Thyroid gland (tissue), 4 donors: ENCODE measurements around the gene GPR50. TPM values are rescaled to one million over a fixed set of nuclear protein-coding genes. Genes with fewer than 3 reads are reported as not detected.

Experiments used
- DNase-seq, 2 donors: peaks; one replicate each; pipeline ENCODE4 v3.0.0-alpha.2; 2019
- H3K27ac ChIP-seq, 3 donors: fragments of 200-600 bp; sonication (generic); 1 replicate in 2 of 3; 2 replicates in 1 of 3; pipeline ENCODE4 v1.5.1; 2016 to 2019; ENCODE audit warnings: mild to moderate bottlenecking in 1 of 3, moderate library complexity in 1 of 3
- H3K27me3 ChIP-seq: fragments of 200-600 bp; sonication (generic); one replicate; pipeline ENCODE4 v1.5.1; 2019
- H3K36me3 ChIP-seq, 2 donors: fragments of 200-600 bp; sonication (generic); one replicate each; pipeline ENCODE4 v1.5.1; 2016 to 2019
- H3K4me1 ChIP-seq, 2 donors: fragments of 200-600 bp; sonication (generic); one replicate each; pipeline ENCODE4 v1.5.1; 2017 to 2019
- H3K4me3 ChIP-seq, 3 donors: fragments of 200-600 bp; sonication (generic); replicated peaks in 1 of 3; 1 replicate in 2 of 3; 2 replicates in 1 of 3; pipeline ENCODE4 v1.5.1; 2016; ENCODE audit warnings: mild to moderate bottlenecking in 1 of 3
- H3K9me3 ChIP-seq: fragments of 200-600 bp; sonication (generic); one replicate; pipeline ENCODE4 v1.5.1; 2017
- CTCF ChIP-seq, 6 experiments: fragments of 200-600 bp in 3 of 6; fragments of 450-650 bp in 3 of 6; sonication (generic) in 3 of 6; IDR thresholded peaks; one replicate each; pipeline ENCODE4 v1.5.1; 2016 to 2019; ENCODE audit warnings: antibody characterized with exemption in 6 of 6, mild to moderate bottlenecking in 2 of 6, inconsistent platforms in 1 of 6, moderate library complexity in 1 of 6
- POLR2A ChIP-seq, 2 donors: fragments of 450-650 bp; IDR thresholded peaks; one replicate each; pipeline ENCODE4 v1.6.1; 2017; ENCODE audit warnings: antibody characterized with exemption in 2 of 2, mild to moderate bottlenecking in 2 of 2, moderate library complexity in 1 of 2
- WGBS, 2 donors: methylation state at CpG; one replicate each; pipeline ENCODE4 v1.1.5; 2017; 5-methylcytosine and 5-hydroxymethylcytosine counted together
- intact Hi-C: fragments of 100-400 bp; cut with DNase I; formaldehyde crosslinking; loops from one replicate; pipeline ENCODE4 v1.15.1; 2023
- microRNA-seq: library from miRNA; unstranded; fragments of <30 nt; microRNA quantifications from one replicate; pipeline ENCODE4, GENCODE V29; 2016
- small RNA-seq: library from RNA; depleted of rRNA; stranded (forward); fragments of <200 nt; gene quantifications from one replicate; pipeline ENCODE3, GENCODE V24; 2016
- total RNA-seq, 4 donors: library from RNA; depleted of rRNA; stranded (reverse); fragments of >200 nt; gene quantifications; one replicate each; pipeline ENCODE4 v1.2.3, GENCODE V29; 2016

The GPR50 gene
- total RNA-seq, 4 donors from 2014 or later: not detected

- Histone ChIP-seq H3K4me3 (no peak overlapping the region), H3K9me3 (no peaks in the 10 kb centered on the region), H3K36me3 (no peaks in the 10 kb centered on the region), H3K27me3 (no peaks in the 10 kb centered on the region), H3K27ac (no peak overlapping the region), H3K4me1 (no peaks in the 10 kb centered on the region)
- DNase-seq: no peak
- TF ChIP-seq POLR2A (IDR thresholded peaks at IDR 0.05): no peak
- intact Hi-C loops: no loop called here
- 74 to 83% methylated on average over 8 to 9 of the region's 9 CpGs for WGBS, 2 donors
Observed at GRCh38 chrX:151226941-151227340, 50.6 kb downstream of the GPR50 start.

- no peaks in the 10 kb centered on the region for H3K36me3 ChIP-seq
- H3K4me3 ChIP-seq: no peak overlapping the region
- no peaks in the 10 kb centered on the region for H3K4me1 ChIP-seq
- 0% methylated on average over 4 of the region's 30 CpGs; no CpG with 5 or more reads in 1 of the 2 donors for WGBS, 2 donors
- H3K27ac ChIP-seq: no peak overlapping the region
- H3K9me3 ChIP-seq: no peaks in the 10 kb centered on the region
- no peaks in the 10 kb centered on the region for H3K27me3 ChIP-seq
- intact Hi-C loops: no loop called here
- no peak for DNase-seq
- TF ChIP-seq POLR2A (IDR thresholded peaks at IDR 0.05) (no peak), CTCF (IDR thresholded peaks at IDR 0.05) (no peak)
Observed at GRCh38 chrX:151227627-151228026, 51.2 kb downstream of the GPR50 start.

GRCh38 chrX:151228935-151229334, 52.6 kb downstream of the GPR50 start:
- intact Hi-C loops: no loop called here
- no peak for TF ChIP-seq POLR2A (IDR thresholded peaks at IDR 0.05)
- no peak for TF ChIP-seq CTCF (IDR thresholded peaks at IDR 0.05)
- Histone ChIP-seq H3K9me3 (no peaks in the 10 kb centered on the region), H3K4me1 (no peaks in the 10 kb centered on the region), H3K27ac (no peak overlapping the region), H3K27me3 (no peaks in the 10 kb centered on the region), H3K4me3 (no peak overlapping the region), H3K36me3 (no peaks in the 10 kb centered on the region)
- no peak for DNase-seq
- 95 to 96% methylated on average over 4 of the region's 4 CpGs for WGBS, 2 donors

Small RNAs within 50 kb of the gene (microRNA-seq; reads per million reads assigned to microRNA genes)
- not detected for gene MIR4330

Small RNAs within 50 kb of the gene (small RNA-seq; reads per million reads assigned to genes)
- gene MIR4330: not detected

Other genes with a start within 250 kb of the GPR50 start
- 1 to 10 TPM; 5.6 to 9.1 (median 8.4) TPM for gene HMGB3, start 193.2 kb upstream of the GPR50 start, total RNA-seq
- 10 to 100 TPM; 39.4 to 55.3 (median 49.0) TPM for gene VMA21, start 220.6 kb downstream of the GPR50 start, total RNA-seq